Measurements from ENCODE around the gene METTL2B. TPM values are rescaled to one million over a fixed set of nuclear protein-coding genes. Genes with fewer than 3 reads are reported as not detected.
A peak's percentile ranks its signal among the peaks of the same experiment; 100 is the strongest.

METTL2B gene
- total and polyA plus RNA-seq, 2 of the 8 experiments (the other 6 are each of a cell fraction or from before 2014, with no cell fraction given), result 14.6 to 43.5 TPM

DNA sequence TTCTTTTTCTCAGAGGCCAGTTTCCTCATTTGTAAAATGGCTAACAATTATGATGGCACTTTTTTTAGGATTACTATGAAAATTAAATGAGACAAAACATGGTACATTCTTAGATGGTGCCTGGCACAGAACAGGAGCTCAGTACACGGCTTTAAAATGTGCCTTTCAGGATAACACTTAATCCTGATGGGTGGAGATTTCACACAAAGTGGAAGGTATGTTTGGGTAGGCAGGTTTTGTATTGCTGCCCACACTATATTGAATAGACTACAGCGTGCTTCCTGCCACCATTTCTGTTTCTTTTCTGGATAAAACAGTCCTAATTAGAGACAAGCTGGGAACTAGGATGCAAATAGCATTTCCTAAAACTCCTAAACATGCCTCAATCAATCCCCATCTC lies 44.8 kb upstream of the METTL2B start:
- Histone ChIP-seq H3K79me2 (ENCODE audit: control insufficient read depth in 1 of 2, insufficient read depth in 2 of 2, low read length in 2 of 2) (no peaks in the 10 kb centered on the region), H3K27me3 (replicated peaks in 1 of 4; ENCODE audit: control insufficient read depth in 3 of 4, extremely low read depth in 1 of 4, insufficient read depth in 3 of 4, low read length in 3 of 4) (no peaks in the 10 kb centered on the region), H2BK5ac (ENCODE audit: low read depth, low read length) (no peak overlapping the region), H2BK12ac (ENCODE audit: low read depth, low read length) (no peak overlapping the region; the same call in 1 of the 2 replicates), H4K5ac (ENCODE audit: insufficient read length, low read depth, low read length) (no peak overlapping the region), H3K9me3 (ENCODE audit: insufficient read depth in 2 of 2, low read depth in 1 of 2, low read length in 1 of 2) (no peaks in the 10 kb centered on the region), H3K79me1 (ENCODE audit: low read depth, low read length) (no peaks in the 10 kb centered on the region), H2AK5ac (ENCODE audit: low read depth, low read length) (no peak overlapping the region), H3K4ac (replicated peaks; ENCODE audit: insufficient read length, low read depth, low read length) (no peak overlapping the region), H2BK15ac (ENCODE audit: low read length) (no peak overlapping the region), H3K23me2 (ENCODE audit: low read depth, low read length) (no peaks in the 10 kb centered on the region), H3K4me1 (replicated peaks in 1 of 4; ENCODE audit: control insufficient read depth in 3 of 4, insufficient read depth in 4 of 4, low read length in 3 of 4) (peaks cover 3 to 12% (median 8%) of the 10 kb centered on the region in 4 experiments; a peak in 4 of 7 replicates), H3K14ac (ENCODE audit: insufficient read length) (no peak overlapping the region), H3K27ac (ENCODE audit: low read depth, low read length) (no peak overlapping the region), H4K91ac (replicated peaks; ENCODE audit: insufficient read length, low read length) (no peak overlapping the region), H3K56ac (replicated peaks; ENCODE audit: insufficient read length, low read depth, low read length) (no peak overlapping the region), H2AFZ (ENCODE audit: low read length) (no peak overlapping the region), H3K18ac (ENCODE audit: extremely low read depth, low read length) (no peak overlapping the region; the same call in 1 of the 2 replicates), H4K8ac (ENCODE audit: extremely low read depth, insufficient read depth, low read length) (no peak overlapping the region), H2BK120ac (replicated peaks; ENCODE audit: low read depth, low read length) (no peak overlapping the region), H3K4me3 (ENCODE audit: extremely low read depth in 1 of 4, insufficient read depth in 2 of 4, low read depth in 3 of 4, low read length in 4 of 4) (no peak overlapping the region), H3K4me2 (ENCODE audit: insufficient read depth in 1 of 2, low read depth in 2 of 2, low read length in 2 of 2) (no peak overlapping the region), H2BK20ac (ENCODE audit: low read length) (0 out of 2 replicates have a peak overlapping the region, but pooled peaks have one; percentile 53), H3K36me3 (ENCODE audit: control insufficient read depth in 2 of 4, insufficient read depth in 4 of 4, low read length in 3 of 4) (no peaks in the 10 kb centered on the region), H3K23ac (ENCODE audit: insufficient read length) (no peak overlapping the region), H4K20me1 (replicated peaks in 1 of 2; ENCODE audit: control insufficient read depth in 1 of 2, insufficient read depth in 2 of 2, low read length in 2 of 2) (no peaks in the 10 kb centered on the region), H3K9ac (replicated peaks in 1 of 4; ENCODE audit: extremely low read depth in 1 of 4, low read depth in 3 of 4, low read length in 3 of 4) (no peak overlapping the region)
- 93% methylated on average over 2 of the region's 2 CpGs; no CpG with 5 or more reads in 1 of the 2 experiments for WGBS, 2 experiments (ENCODE audit: extremely low coverage in 1 of 2, insufficient coverage in 1 of 2, insufficient read length in 1 of 2, insufficient replicate concordance in 2 of 2, low coverage in 1 of 2, low lambda C conversion rate in 2 of 2, missing lambda C conversion rate in 1 of 2)
- FAIRE-seq (no peak), DNase-seq (ENCODE audit: low read depth in 1 of 2, low spot score in 2 of 2) (no peak)
- ChIA-PET POLR2A (ENCODE audit: partially characterized antibody) (interaction anchor here (0.9 to 1.9 kb wide), 5 partner anchors 12 to 28 kb away, joined by 3 to 6 read pairs (median 3); no protein-coding TSS in a partner anchor), CTCF (ENCODE audit: partially characterized antibody) (interaction anchor here (0.7 to 25.2 kb wide), 10 partner anchors 9 to 718 kb away, joined by 3 to 477 read pairs (median 12); partner anchors contain the start of genes HILPDA and IMPDH1)
- no peak for TF ChIP-seq TEAD4 (IDR thresholded peaks at IDR 0.05; ENCODE audit: low read depth, low read length)
- no peak for TF ChIP-seq SRF (IDR thresholded peaks at IDR 0.05; ENCODE audit: low read depth, low read length)
- no peak for TF ChIP-seq RXRA (IDR thresholded peaks at IDR 0.05; ENCODE audit: insufficient read depth, low read depth, low read length)
- TF ChIP-seq BRCA1 (IDR thresholded peaks at IDR 0.05; ENCODE audit: low read depth, low read length), result no peak
- no peak for TF ChIP-seq EZH2 (IDR thresholded peaks at IDR 0.05; ENCODE audit: low read depth, low read length, severe bottlenecking)
- TF ChIP-seq BACH1 (IDR thresholded peaks at IDR 0.05; ENCODE audit: low read length), result no peak
- no peak for TF ChIP-seq CREB1 (IDR thresholded peaks at IDR 0.05)
- no peak for TF ChIP-seq TAF7 (optimal IDR thresholded peaks at IDR 0.05; ENCODE audit: borderline replicate concordance, low read depth, low read length)
- TF ChIP-seq, protein P1, sequence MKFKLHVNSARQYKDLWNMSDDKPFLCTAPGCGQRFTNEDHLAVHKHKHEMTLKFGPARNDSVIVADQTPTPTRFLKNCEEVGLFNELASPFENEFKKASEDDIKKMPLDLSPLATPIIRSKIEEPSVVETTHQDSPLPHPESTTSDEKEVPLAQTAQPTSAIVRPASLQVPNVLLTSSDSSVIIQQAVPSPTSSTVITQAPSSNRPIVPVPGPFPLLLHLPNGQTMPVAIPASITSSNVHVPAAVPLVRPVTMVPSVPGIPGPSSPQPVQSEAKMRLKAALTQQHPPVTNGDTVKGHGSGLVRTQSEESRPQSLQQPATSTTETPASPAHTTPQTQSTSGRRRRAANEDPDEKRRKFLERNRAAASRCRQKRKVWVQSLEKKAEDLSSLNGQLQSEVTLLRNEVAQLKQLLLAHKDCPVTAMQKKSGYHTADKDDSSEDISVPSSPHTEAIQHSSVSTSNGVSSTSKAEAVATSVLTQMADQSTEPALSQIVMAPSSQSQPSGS (IDR thresholded peaks at IDR 0.05; ENCODE audit: low read length), result no peak
- no peak for TF ChIP-seq ZNF274 (IDR thresholded peaks at IDR 0.05; ENCODE audit: borderline replicate concordance, extremely low read depth, low read length)
- no peak for TF ChIP-seq NRF1 (IDR thresholded peaks at IDR 0.05; ENCODE audit: low read depth, low read length)
- no peak for TF ChIP-seq PHF8 (conservative IDR thresholded peaks at IDR 0.05; ENCODE audit: low read depth, low read length)
- TF ChIP-seq GTF2F1 (IDR thresholded peaks at IDR 0.05; ENCODE audit: borderline replicate concordance, low read depth, low read length), result no peak
